Neural cell (in vitro differentiated cells): ENCODE data around the gene ERCC2. TPM values are rescaled to one million over a fixed set of nuclear protein-coding genes. Genes with fewer than 3 reads are reported as not detected.

ENCODE experiments used
- H2AFZ ChIP-seq: fragments of 200-600, 300-800 bp; sonication (generic), shearing (Covaris generic); 2 replicates; pipeline ENCODE4 v1.6.0; 2014; ENCODE audit warnings: low read depth, mild to moderate bottlenecking, antibody characterized with exemption, low read length, moderate library complexity
- H3F3A ChIP-seq: fragments of 200-600 bp; shearing (Covaris generic); 2 replicates; pipeline ENCODE4 v1.6.1; 2016; ENCODE audit warnings: mild to moderate bottlenecking, moderate library complexity, mixed read lengths, antibody characterized with exemption, low read length; ENCODE audit not compliant: insufficient read depth, poor library complexity, severe bottlenecking
- H3K27ac ChIP-seq: fragments of 200-600, 300-800 bp; sonication (generic), shearing (Covaris generic); 2 replicates; pipeline ENCODE4 v1.5.1; 2014; ENCODE audit warnings: mild to moderate bottlenecking, low read length, moderate library complexity
- H3K27me3 ChIP-seq: fragments of 300-800, 200-600 bp; sonication (generic), shearing (Covaris generic); 2 replicates; pipeline ENCODE4 v1.6.0; 2014; ENCODE audit warnings: mild to moderate bottlenecking, low read depth, low read length, moderate library complexity; ENCODE audit not compliant: insufficient read depth
- H3K36me3 ChIP-seq: fragments of 300-800, 200-600 bp; sonication (generic), shearing (Covaris generic); 2 replicates; pipeline ENCODE4 v1.5.1; 2014; ENCODE audit warnings: mild to moderate bottlenecking, antibody characterized with exemption, low read length, moderate library complexity; ENCODE audit not compliant: insufficient read depth
- H3K4me2 ChIP-seq: fragments of 300-800, 200-600 bp; sonication (generic), shearing (Covaris generic); 2 replicates; pipeline ENCODE4 v1.6.0; 2014; ENCODE audit warnings: mild to moderate bottlenecking, low read length
- H3K4me3 ChIP-seq: fragments of 300-800, 200-600 bp; sonication (generic), shearing (Covaris generic); 2 replicates; pipeline ENCODE4 v1.5.1; 2014; ENCODE audit warnings: mild to moderate bottlenecking, low read length, moderate library complexity
- H3K79me2 ChIP-seq: fragments of 200-600 bp; shearing (Covaris generic); replicated peaks from 2 replicates; pipeline ENCODE4 v1.6.0; 2014; ENCODE audit warnings: mild to moderate bottlenecking, low read length, moderate library complexity; ENCODE audit not compliant: insufficient read depth
- H3K9ac ChIP-seq: fragments of 300-800, 200-600 bp; sonication (generic), shearing (Covaris generic); 2 replicates; pipeline ENCODE4 v1.6.1; 2016; ENCODE audit warnings: mild to moderate bottlenecking, low read length, mixed read lengths
- H3K9me2 ChIP-seq: fragments of 200-600 bp; shearing (Covaris generic); 2 replicates; pipeline ENCODE4 v1.6.1; 2016; ENCODE audit warnings: mild to moderate bottlenecking, low read length, mixed read lengths; ENCODE audit not compliant: insufficient read depth
- H3K9me3 ChIP-seq: fragments of 200-600, 300-800 bp; sonication (generic), shearing (Covaris generic); 2 replicates; pipeline ENCODE4 v1.6.1; 2016; ENCODE audit warnings: mild to moderate bottlenecking, mixed run types, low read length, moderate library complexity, mixed read lengths
- H4K20me1 ChIP-seq: fragments of 200-600 bp; shearing (Covaris generic); 2 replicates; pipeline ENCODE4 v1.6.1; 2016; ENCODE audit warnings: mild to moderate bottlenecking, mixed run types; ENCODE audit not compliant: insufficient read depth
- EP300 ChIP-seq: fragments of 450-650 bp; conservative IDR thresholded peaks from 2 replicates; pipeline ENCODE4 v1.6.1; 2014; ENCODE audit warnings: antibody characterized with exemption, mild to moderate bottlenecking, moderate library complexity; ENCODE audit not compliant: poor library complexity, severe bottlenecking
- EZH2 ChIP-seq: fragments of 200-600, 300-800 bp; shearing (Covaris generic), sonication (generic); IDR thresholded peaks from 2 replicates; pipeline ENCODE4 v1.6.1; 2014; ENCODE audit warnings: antibody characterized with exemption, low read length, borderline replicate concordance, mild to moderate bottlenecking; ENCODE audit not compliant: insufficient read depth, poor library complexity, severe bottlenecking
- MXI1 ChIP-seq: fragments of 450-650 bp; conservative IDR thresholded peaks from 2 replicates; pipeline ENCODE4 v1.6.1; 2014; ENCODE audit warnings: antibody characterized with exemption, mild to moderate bottlenecking; ENCODE audit not compliant: poor library complexity, severe bottlenecking
- POLR2AphosphoS5 ChIP-seq: IDR thresholded peaks from 2 replicates; pipeline ENCODE4 v1.6.1; 2012
- RAD21 ChIP-seq: fragments of 450-650 bp; conservative IDR thresholded peaks from 2 replicates; pipeline ENCODE4 v1.6.1; 2014; ENCODE audit warnings: antibody characterized with exemption, mild to moderate bottlenecking, moderate library complexity
- SMC3 ChIP-seq: fragments of 450-650 bp; conservative IDR thresholded peaks from 2 replicates; pipeline ENCODE4 v1.6.1; 2014; ENCODE audit warnings: antibody characterized with exemption, mild to moderate bottlenecking, moderate library complexity; ENCODE audit not compliant: poor library complexity
- TAF1 ChIP-seq: IDR thresholded peaks from 2 replicates; pipeline ENCODE4 v1.6.1; 2012; ENCODE audit warnings: low read depth
- polyA plus RNA-seq: library from polyadenylated mRNA; depleted of rRNA; stranded (reverse); fragments of >200 nt; gene quantifications from 2 replicates; pipeline ENCODE4 v1.2.3, GENCODE V29; 2014
- TF ChIP-seq, protein P1 (sequence below): IDR thresholded peaks from 2 replicates; pipeline ENCODE4 v1.6.1; 2012; ENCODE audit warnings: borderline replicate concordance
- TF ChIP-seq, protein P2 (sequence below): fragments of 450-650 bp; IDR thresholded peaks from 2 replicates; pipeline ENCODE4 v1.5.1; 2014; ENCODE audit warnings: antibody characterized with exemption, mild to moderate bottlenecking, moderate library complexity; ENCODE audit not compliant: poor library complexity, severe bottlenecking

Gene ERCC2
- polyA plus RNA-seq, 1 donor from 2014 or later, result 28.8 TPM

- H3K27me3 ChIP-seq, result no peaks in the 10 kb centered on the region
- H3K4me3 ChIP-seq, result no peak overlapping the region
- no peaks in the 10 kb centered on the region for H3K9me3 ChIP-seq
- no peaks in the 10 kb centered on the region for H4K20me1 ChIP-seq
- no peak overlapping the region for H3K27ac ChIP-seq
- H3K9me2 ChIP-seq, result no peaks in the 10 kb centered on the region
- TF ChIP-seq, protein P1, sequence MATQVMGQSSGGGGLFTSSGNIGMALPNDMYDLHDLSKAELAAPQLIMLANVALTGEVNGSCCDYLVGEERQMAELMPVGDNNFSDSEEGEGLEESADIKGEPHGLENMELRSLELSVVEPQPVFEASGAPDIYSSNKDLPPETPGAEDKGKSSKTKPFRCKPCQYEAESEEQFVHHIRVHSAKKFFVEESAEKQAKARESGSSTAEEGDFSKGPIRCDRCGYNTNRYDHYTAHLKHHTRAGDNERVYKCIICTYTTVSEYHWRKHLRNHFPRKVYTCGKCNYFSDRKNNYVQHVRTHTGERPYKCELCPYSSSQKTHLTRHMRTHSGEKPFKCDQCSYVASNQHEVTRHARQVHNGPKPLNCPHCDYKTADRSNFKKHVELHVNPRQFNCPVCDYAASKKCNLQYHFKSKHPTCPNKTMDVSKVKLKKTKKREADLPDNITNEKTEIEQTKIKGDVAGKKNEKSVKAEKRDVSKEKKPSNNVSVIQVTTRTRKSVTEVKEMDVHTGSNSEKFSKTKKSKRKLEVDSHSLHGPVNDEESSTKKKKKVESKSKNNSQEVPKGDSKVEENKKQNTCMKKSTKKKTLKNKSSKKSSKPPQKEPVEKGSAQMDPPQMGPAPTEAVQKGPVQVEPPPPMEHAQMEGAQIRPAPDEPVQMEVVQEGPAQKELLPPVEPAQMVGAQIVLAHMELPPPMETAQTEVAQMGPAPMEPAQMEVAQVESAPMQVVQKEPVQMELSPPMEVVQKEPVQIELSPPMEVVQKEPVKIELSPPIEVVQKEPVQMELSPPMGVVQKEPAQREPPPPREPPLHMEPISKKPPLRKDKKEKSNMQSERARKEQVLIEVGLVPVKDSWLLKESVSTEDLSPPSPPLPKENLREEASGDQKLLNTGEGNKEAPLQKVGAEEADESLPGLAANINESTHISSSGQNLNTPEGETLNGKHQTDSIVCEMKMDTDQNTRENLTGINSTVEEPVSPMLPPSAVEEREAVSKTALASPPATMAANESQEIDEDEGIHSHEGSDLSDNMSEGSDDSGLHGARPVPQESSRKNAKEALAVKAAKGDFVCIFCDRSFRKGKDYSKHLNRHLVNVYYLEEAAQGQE, result no peak
- TF ChIP-seq RAD21 (no peak), POLR2AphosphoS5 (no peak), EP300 (no peak), SMC3 (no peak), TAF1 (no peak), MXI1 (no peak), EZH2 (no peak)
- TF ChIP-seq, protein P2, sequence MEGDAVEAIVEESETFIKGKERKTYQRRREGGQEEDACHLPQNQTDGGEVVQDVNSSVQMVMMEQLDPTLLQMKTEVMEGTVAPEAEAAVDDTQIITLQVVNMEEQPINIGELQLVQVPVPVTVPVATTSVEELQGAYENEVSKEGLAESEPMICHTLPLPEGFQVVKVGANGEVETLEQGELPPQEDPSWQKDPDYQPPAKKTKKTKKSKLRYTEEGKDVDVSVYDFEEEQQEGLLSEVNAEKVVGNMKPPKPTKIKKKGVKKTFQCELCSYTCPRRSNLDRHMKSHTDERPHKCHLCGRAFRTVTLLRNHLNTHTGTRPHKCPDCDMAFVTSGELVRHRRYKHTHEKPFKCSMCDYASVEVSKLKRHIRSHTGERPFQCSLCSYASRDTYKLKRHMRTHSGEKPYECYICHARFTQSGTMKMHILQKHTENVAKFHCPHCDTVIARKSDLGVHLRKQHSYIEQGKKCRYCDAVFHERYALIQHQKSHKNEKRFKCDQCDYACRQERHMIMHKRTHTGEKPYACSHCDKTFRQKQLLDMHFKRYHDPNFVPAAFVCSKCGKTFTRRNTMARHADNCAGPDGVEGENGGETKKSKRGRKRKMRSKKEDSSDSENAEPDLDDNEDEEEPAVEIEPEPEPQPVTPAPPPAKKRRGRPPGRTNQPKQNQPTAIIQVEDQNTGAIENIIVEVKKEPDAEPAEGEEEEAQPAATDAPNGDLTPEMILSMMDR, result no peak
- H3K36me3 ChIP-seq, result no peaks in the 10 kb centered on the region
- no peaks in the 10 kb centered on the region for H3K79me2 ChIP-seq
- H3K4me2 ChIP-seq, result no peak overlapping the region
- H2AFZ ChIP-seq, result no peak overlapping the region
- H3F3A ChIP-seq, result no peaks in the 10 kb centered on the region
- H3K9ac ChIP-seq, result no peak overlapping the region
These were observed 46.8 kb upstream of the ERCC2 start for GRCh38 chr19:45417151-45417550.

DNA sequence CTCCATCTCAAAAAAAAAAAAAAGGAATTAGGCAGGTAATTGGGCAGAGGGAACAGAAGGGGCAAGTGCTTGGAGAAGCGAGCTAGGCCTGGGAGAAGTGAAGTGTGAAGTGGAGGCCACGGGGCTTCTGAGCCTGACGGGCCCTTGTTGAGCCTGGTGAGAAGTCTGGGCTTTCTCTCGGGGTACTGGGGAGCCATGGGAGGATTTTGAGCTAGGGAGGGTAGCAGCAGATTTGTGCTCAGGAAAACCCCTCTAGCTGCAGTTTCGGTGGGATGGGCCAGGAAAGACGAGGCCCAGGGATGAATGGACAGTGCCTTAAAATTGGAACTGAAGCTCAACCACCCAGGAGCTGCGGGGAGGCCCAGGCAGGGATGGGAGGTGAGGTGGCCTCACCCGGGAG, 44.1 kb upstream of the ERCC2 start:
- H2AFZ ChIP-seq, result no peak overlapping the region
- H3K4me3 ChIP-seq, result no peak overlapping the region
- TF ChIP-seq EZH2, result no peak
- no peak for TF ChIP-seq POLR2AphosphoS5
- no peak for TF ChIP-seq RAD21
- TF ChIP-seq MXI1, result no peak
- no peak for TF ChIP-seq SMC3
- TF ChIP-seq, protein P1, result no peak
- no peak for TF ChIP-seq TAF1
- TF ChIP-seq, protein P2, result no peak
- no peak for TF ChIP-seq EP300
- no peak overlapping the region for H3K4me2 ChIP-seq
- no peaks in the 10 kb centered on the region for H3K36me3 ChIP-seq
- H3K27ac ChIP-seq, result no peak overlapping the region
- H4K20me1 ChIP-seq, result no peaks in the 10 kb centered on the region
- no peaks in the 10 kb centered on the region for H3F3A ChIP-seq
- H3K79me2 ChIP-seq, result no peaks in the 10 kb centered on the region
- no peaks in the 10 kb centered on the region for H3K27me3 ChIP-seq
- no peak overlapping the region for H3K9ac ChIP-seq
- no peaks in the 10 kb centered on the region for H3K9me2 ChIP-seq
- no peaks in the 10 kb centered on the region for H3K9me3 ChIP-seq
